ENCODE measurements around the gene ITM2C. TPM values are rescaled to one million over a fixed set of nuclear protein-coding genes. Genes with fewer than 3 reads are reported as not detected.

Gene ITM2C
- total and polyA plus RNA-seq, 4 donors = 18.0 to 99.7 (median 23.1) TPM

- Histone ChIP-seq H3K4me1 (ENCODE audit: control insufficient read depth in 5 of 5, insufficient read depth in 5 of 5, low read length in 5 of 5) (peaks cover 0 to 11% (median 0%) of the 10 kb centered on the region in 5 donors), H3K9ac (ENCODE audit: insufficient read depth in 1 of 2, low read length in 2 of 2) (no peak overlapping the region), H3K4me3 (no peak overlapping the region), H3K9me3 (ENCODE audit: control insufficient read depth in 4 of 4, insufficient read depth in 3 of 4, low read length in 3 of 4) (no peaks in the 10 kb centered on the region), H3K36me3 (ENCODE audit: control insufficient read depth in 4 of 4, insufficient read depth in 4 of 4, low read length in 4 of 4) (no peaks in the 10 kb centered on the region), H3K27ac (ENCODE audit: low read depth in 1 of 2, low read length in 1 of 2) (no peak overlapping the region), H3K27me3 (ENCODE audit: control insufficient read depth in 3 of 3, insufficient read depth in 3 of 3, low read length in 2 of 3) (no peaks in the 10 kb centered on the region)
- DNase-seq = no peak
- WGBS, 2 donors = 69 to 79% methylated on average over 10 of the region's 10 CpGs
- no peak for ATAC-seq (ENCODE audit: insufficient read depth, low FRiP score)
- TF ChIP-seq, protein P1, sequence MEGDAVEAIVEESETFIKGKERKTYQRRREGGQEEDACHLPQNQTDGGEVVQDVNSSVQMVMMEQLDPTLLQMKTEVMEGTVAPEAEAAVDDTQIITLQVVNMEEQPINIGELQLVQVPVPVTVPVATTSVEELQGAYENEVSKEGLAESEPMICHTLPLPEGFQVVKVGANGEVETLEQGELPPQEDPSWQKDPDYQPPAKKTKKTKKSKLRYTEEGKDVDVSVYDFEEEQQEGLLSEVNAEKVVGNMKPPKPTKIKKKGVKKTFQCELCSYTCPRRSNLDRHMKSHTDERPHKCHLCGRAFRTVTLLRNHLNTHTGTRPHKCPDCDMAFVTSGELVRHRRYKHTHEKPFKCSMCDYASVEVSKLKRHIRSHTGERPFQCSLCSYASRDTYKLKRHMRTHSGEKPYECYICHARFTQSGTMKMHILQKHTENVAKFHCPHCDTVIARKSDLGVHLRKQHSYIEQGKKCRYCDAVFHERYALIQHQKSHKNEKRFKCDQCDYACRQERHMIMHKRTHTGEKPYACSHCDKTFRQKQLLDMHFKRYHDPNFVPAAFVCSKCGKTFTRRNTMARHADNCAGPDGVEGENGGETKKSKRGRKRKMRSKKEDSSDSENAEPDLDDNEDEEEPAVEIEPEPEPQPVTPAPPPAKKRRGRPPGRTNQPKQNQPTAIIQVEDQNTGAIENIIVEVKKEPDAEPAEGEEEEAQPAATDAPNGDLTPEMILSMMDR (IDR thresholded peaks at IDR 0.05; ENCODE audit: control extremely low read depth, extremely low read depth) = no peak
Observed at GRCh38 chr2:230908595-230909191, 44.0 kb downstream of the ITM2C start.

GRCh38 chr2:230909841-230910545, 45.3 kb downstream of the ITM2C start:
- ATAC-seq (ENCODE audit: insufficient read depth, low FRiP score) (no peak), DNase-seq (peak in 1 of 3 donors; percentile 3)
- Histone ChIP-seq H3K27me3 (ENCODE audit: control insufficient read depth in 3 of 3, insufficient read depth in 3 of 3, low read length in 2 of 3) (peaks cover 0 to 3% (median 0%) of the 10 kb centered on the region in 3 donors), H3K36me3 (ENCODE audit: control insufficient read depth in 4 of 4, insufficient read depth in 4 of 4, low read length in 4 of 4) (no peaks in the 10 kb centered on the region), H3K4me3 (no peak overlapping the region), H3K27ac (ENCODE audit: low read depth in 1 of 2, low read length in 1 of 2) (no peak overlapping the region), H3K9ac (ENCODE audit: insufficient read depth in 1 of 2, low read length in 2 of 2) (no peak overlapping the region), H3K4me1 (ENCODE audit: control insufficient read depth in 5 of 5, insufficient read depth in 5 of 5, low read length in 5 of 5) (peaks cover 0 to 11% (median 0%) of the 10 kb centered on the region in 5 donors), H3K9me3 (ENCODE audit: control insufficient read depth in 4 of 4, insufficient read depth in 3 of 4, low read length in 3 of 4) (peaks cover 0 to 2% (median 0%) of the 10 kb centered on the region in 4 donors)
- TF ChIP-seq, protein P1 (IDR thresholded peaks at IDR 0.05; ENCODE audit: control extremely low read depth, extremely low read depth) = no peak
- WGBS, 2 donors = 86 to 95% methylated on average over 18 of the region's 18 CpGs

- Histone ChIP-seq H3K36me3 (ENCODE audit: control insufficient read depth in 4 of 4, insufficient read depth in 4 of 4, low read length in 4 of 4) (no peaks in the 10 kb centered on the region), H3K9ac (ENCODE audit: insufficient read depth in 1 of 2, low read length in 2 of 2) (no peak overlapping the region), H3K27me3 (ENCODE audit: control insufficient read depth in 3 of 3, insufficient read depth in 3 of 3, low read length in 2 of 3) (peaks cover 0 to 3% (median 0%) of the 10 kb centered on the region in 3 donors), H3K4me3 (no peak overlapping the region), H3K27ac (ENCODE audit: low read depth in 1 of 2, low read length in 1 of 2) (no peak overlapping the region), H3K4me1 (ENCODE audit: control insufficient read depth in 5 of 5, insufficient read depth in 5 of 5, low read length in 5 of 5) (peaks cover 0 to 11% (median 0%) of the 10 kb centered on the region in 5 donors), H3K9me3 (ENCODE audit: control insufficient read depth in 4 of 4, insufficient read depth in 3 of 4, low read length in 3 of 4) (peaks cover 0 to 2% (median 0%) of the 10 kb centered on the region in 4 donors)
- TF ChIP-seq, protein P1 (IDR thresholded peaks at IDR 0.05; ENCODE audit: control extremely low read depth, extremely low read depth) = no peak
- DNase-seq (peak in 1 of 3 donors; percentile 7), ATAC-seq (ENCODE audit: insufficient read depth, low FRiP score) (no peak)
- 75 to 81% methylated on average over 13 of the region's 13 CpGs for WGBS, 2 donors
Observed at GRCh38 chr2:230910546-230911177, 45.9 kb downstream of the ITM2C start.

Measured in lung (tissue), 12 donors.